IPS DF 6.9 (cell line): Measurements from ENCODE around the gene CAPN12.

Experiments used
- DNase-seq: peaks from one replicate; pipeline ENCODE4 v3.0.0-alpha.2; 2013; ENCODE audit warnings: low read depth, low spot score
- H3K27ac ChIP-seq: one replicate; pipeline ENCODE4 v1.5.1; 2013; ENCODE audit warnings: low read length, control low read depth
- H3K27me3 ChIP-seq: 2 replicates; pipeline ENCODE4 v1.6.1; 2013; ENCODE audit warnings: mild to moderate bottlenecking, low read length; ENCODE audit not compliant: control insufficient read depth, insufficient read depth
- H3K36me3 ChIP-seq: 2 replicates; pipeline ENCODE4 v1.6.1; 2013; ENCODE audit warnings: low read length; ENCODE audit not compliant: control insufficient read depth, insufficient read depth
- H3K4me1 ChIP-seq: 2 replicates; pipeline ENCODE4 v1.6.1; 2013; ENCODE audit warnings: low read length; ENCODE audit not compliant: control insufficient read depth, insufficient read depth
- H3K4me3 ChIP-seq: 2 replicates; pipeline ENCODE4 v1.5.1; 2013; ENCODE audit warnings: mild to moderate bottlenecking, low read length
- H3K9me3 ChIP-seq: 2 replicates; pipeline ENCODE4 v1.6.1; 2013; ENCODE audit warnings: low read length, inconsistent platforms; ENCODE audit not compliant: control insufficient read depth, insufficient read depth
- WGBS: extraction: QIAGEN DNeasy Blood & Tissue Kit; methylation state at CpG from one replicate; pipeline ENCODE4 v1.1.7; 2013; ENCODE audit warnings: mixed read lengths, missing lambda C conversion rate; ENCODE audit not compliant: insufficient read length, insufficient coverage; 5-methylcytosine and 5-hydroxymethylcytosine counted together

CAPN12 gene

GRCh38 chr19:38684078-38684861, 60.0 kb downstream of the CAPN12 start:
- no peak overlapping the region for H3K27ac ChIP-seq
- H3K27me3 ChIP-seq = no peaks in the 10 kb centered on the region
- H3K9me3 ChIP-seq = no peaks in the 10 kb centered on the region
- H3K36me3 ChIP-seq = no peaks in the 10 kb centered on the region
- no CpG with 5 or more reads among the region's 7 CpGs for WGBS
- H3K4me1 ChIP-seq = peaks cover 19% of the 10 kb centered on the region
- H3K4me3 ChIP-seq = no peak overlapping the region
- DNase-seq = no peak

- DNase-seq = peak; percentile 82
- Histone ChIP-seq H3K36me3 (0 out of 2 replicates have a peak, but pooled peaks cover 2% of the 10 kb centered on the region), H3K27me3 (no peaks in the 10 kb centered on the region), H3K4me1 (peaks cover 19% of the 10 kb centered on the region), H3K27ac (peak overlapping the region; percentile 3), H3K4me3 (no peak overlapping the region), H3K9me3 (no peaks in the 10 kb centered on the region)
- WGBS = no CpG with 5 or more reads among the region's 10 CpGs
Observed at GRCh38 chr19:38683393-38684077, 60.7 kb downstream of the CAPN12 start.

- Histone ChIP-seq H3K9me3 (no peaks in the 10 kb centered on the region), H3K27ac (peak overlapping the region; percentile 3), H3K27me3 (no peaks in the 10 kb centered on the region), H3K4me3 (no peak overlapping the region), H3K36me3 (0 out of 2 replicates have a peak, but pooled peaks cover 2% of the 10 kb centered on the region), H3K4me1 (peaks cover 19% of the 10 kb centered on the region)
- no CpG with 5 or more reads among the region's 7 CpGs for WGBS
- DNase-seq = no peak
Observed at GRCh38 chr19:38682872-38683392, 61.3 kb downstream of the CAPN12 start.

DNA sequence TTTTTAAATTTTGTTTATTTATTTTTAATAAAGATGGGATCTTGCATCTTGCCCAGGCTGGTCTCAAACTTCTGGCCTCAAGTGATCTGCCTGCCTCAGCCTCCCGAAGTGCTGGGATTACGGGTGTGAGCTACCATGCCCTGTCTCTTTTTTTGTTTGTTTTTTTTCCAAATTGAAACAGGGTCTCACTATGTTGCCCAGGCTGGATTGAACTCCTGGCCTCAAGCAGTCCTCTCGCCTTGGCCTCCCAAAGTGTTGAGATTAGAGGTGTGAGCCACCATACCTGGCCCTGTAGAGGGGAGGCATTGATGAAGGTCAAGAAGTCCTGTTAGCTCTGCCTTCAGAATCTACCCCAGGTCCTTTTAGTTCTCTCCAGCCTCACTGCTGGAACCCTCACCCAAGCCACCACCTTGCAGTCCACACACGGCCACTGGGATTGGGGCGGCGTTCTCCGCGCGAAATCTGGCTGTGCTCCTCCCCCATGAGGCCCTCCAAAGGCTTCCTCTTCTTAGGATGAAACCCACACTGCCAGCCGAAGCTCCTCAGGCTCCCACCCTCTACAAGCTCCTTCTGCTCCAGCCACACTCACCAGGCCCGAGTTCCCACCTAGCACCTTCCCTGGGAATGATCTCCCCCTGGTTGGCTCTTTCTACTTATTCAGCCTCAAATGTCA, 61.9 kb downstream of the CAPN12 start:
- no peaks in the 10 kb centered on the region for H3K9me3 ChIP-seq
- H3K36me3 ChIP-seq = 0 out of 2 replicates have a peak, but pooled peaks cover 2% of the 10 kb centered on the region
- H3K27me3 ChIP-seq = no peaks in the 10 kb centered on the region
- no peak for DNase-seq
- H3K4me1 ChIP-seq = peaks cover 19% of the 10 kb centered on the region
- peak overlapping the region; percentile 3 for H3K27ac ChIP-seq
- no CpG with 5 or more reads among the region's 11 CpGs for WGBS
- H3K4me3 ChIP-seq = no peak overlapping the region
